GM23248 (cell line): ENCODE results near the gene ESYT2. TPM values are rescaled to one million over a fixed set of nuclear protein-coding genes. Genes with fewer than 3 reads are reported as not detected.

ENCODE experiments used
- DNase-seq: peaks from one replicate; pipeline ENCODE4 v3.0.0-alpha.2; 2015
- H2AFZ ChIP-seq: fragments of 200-600 bp; sonication (generic); 2 replicates; pipeline ENCODE4 v1.6.1; 2016; ENCODE audit warnings: antibody characterized with exemption
- H3F3A ChIP-seq: fragments of 200-600 bp; sonication (generic); 2 replicates; pipeline ENCODE4 v1.6.1; 2016; ENCODE audit warnings: mild to moderate bottlenecking, antibody characterized with exemption, mixed run types; ENCODE audit not compliant: insufficient read depth
- H3K27ac ChIP-seq: fragments of 200-600 bp; sonication (generic); 2 replicates; pipeline ENCODE4 v1.5.1; 2016; ENCODE audit warnings: mild to moderate bottlenecking
- H3K27me3 ChIP-seq: fragments of 200-600 bp; sonication (generic); replicated peaks from 2 replicates; pipeline ENCODE4 v1.6.1; 2016; ENCODE audit warnings: mild to moderate bottlenecking; ENCODE audit not compliant: insufficient read depth
- H3K36me3 ChIP-seq: fragments of 200-600 bp; sonication (generic); 2 replicates; pipeline ENCODE4 v1.6.1; 2016; ENCODE audit warnings: low read depth, mild to moderate bottlenecking
- H3K4me1 ChIP-seq: fragments of 200-600 bp; sonication (generic); 2 replicates; pipeline ENCODE4 v1.6.1; 2016; ENCODE audit warnings: mild to moderate bottlenecking; ENCODE audit not compliant: insufficient read depth
- H3K4me2 ChIP-seq: fragments of 200-600 bp; sonication (generic); one replicate; pipeline ENCODE4 v1.6.1; 2016; ENCODE audit warnings: mild to moderate bottlenecking; ENCODE audit not compliant: unreplicated experiment
- H3K4me3 ChIP-seq: fragments of 200-600 bp; sonication (generic); 2 replicates; pipeline ENCODE4 v1.5.1; 2016; ENCODE audit warnings: mild to moderate bottlenecking
- H3K79me2 ChIP-seq: fragments of 200-600 bp; sonication (generic); 2 replicates; pipeline ENCODE4 v1.6.1; 2016; ENCODE audit warnings: mild to moderate bottlenecking; ENCODE audit not compliant: insufficient read depth
- H3K9ac ChIP-seq: fragments of 200-600 bp; sonication (generic); 2 replicates; pipeline ENCODE4 v1.6.1; 2016; ENCODE audit warnings: mild to moderate bottlenecking
- H3K9me2 ChIP-seq: fragments of 200-600 bp; sonication (generic); 2 replicates; pipeline ENCODE4 v1.6.1; 2016; ENCODE audit warnings: mixed run types, mild to moderate bottlenecking, moderate library complexity; ENCODE audit not compliant: insufficient read depth
- H3K9me3 ChIP-seq: fragments of 200-600 bp; sonication (generic); one replicate; pipeline ENCODE4 v1.6.1; 2017; ENCODE audit warnings: low read depth
- H4K20me1 ChIP-seq: fragments of 200-600 bp; sonication (generic); 2 replicates; pipeline ENCODE4 v1.6.0; 2016; ENCODE audit not compliant: insufficient read depth
- EZH2 ChIP-seq: fragments of 200-600 bp; sonication (generic); IDR thresholded peaks from 2 replicates; pipeline ENCODE4 v1.6.1; 2018; ENCODE audit warnings: antibody characterized with exemption, mild to moderate bottlenecking; ENCODE audit not compliant: insufficient read depth, poor library complexity, severe bottlenecking
- EZH2phosphoT487 ChIP-seq: fragments of 200-600 bp; sonication (generic); IDR thresholded peaks from 2 replicates; pipeline ENCODE4 v1.6.1; 2018; ENCODE audit warnings: antibody characterized with exemption, moderate library complexity, mild to moderate bottlenecking, low read depth; ENCODE audit not compliant: insufficient read depth
- WGBS, 2 experiments: methylation state at CpG; one replicate each; pipeline ENCODE4 v1.1.6; 2015 to 2017; ENCODE audit warnings: low lambda C conversion rate in 2 of 2, low coverage in 1 of 2; ENCODE audit errors: missing lambda C conversion rate in 2 of 2; 5-methylcytosine and 5-hydroxymethylcytosine counted together
- in situ Hi-C: fragments of 300-500 bp; cut with MboI; formaldehyde crosslinking; loops from 2 replicates; pipeline ENCODE4 v1.15.0; 2020
- polyA plus RNA-seq: library from polyadenylated mRNA; unstranded; fragments of >200 nt; fragmentation: Nextera tagmentation; extraction: Ambion mirVana; gene quantifications from 2 replicates; pipeline ENCODE4 v1.2.1, GENCODE V29; 2016
- total RNA-seq: library from RNA; depleted of rRNA; stranded (reverse); fragments of >200 nt; shearing (Covaris generic); gene quantifications from 2 replicates; pipeline ENCODE4 v1.2.3, GENCODE V29; 2014

Gene ESYT2
- total and polyA plus RNA-seq, 2 experiments from 2014 or later, result 49.9 to 129 TPM

DNA sequence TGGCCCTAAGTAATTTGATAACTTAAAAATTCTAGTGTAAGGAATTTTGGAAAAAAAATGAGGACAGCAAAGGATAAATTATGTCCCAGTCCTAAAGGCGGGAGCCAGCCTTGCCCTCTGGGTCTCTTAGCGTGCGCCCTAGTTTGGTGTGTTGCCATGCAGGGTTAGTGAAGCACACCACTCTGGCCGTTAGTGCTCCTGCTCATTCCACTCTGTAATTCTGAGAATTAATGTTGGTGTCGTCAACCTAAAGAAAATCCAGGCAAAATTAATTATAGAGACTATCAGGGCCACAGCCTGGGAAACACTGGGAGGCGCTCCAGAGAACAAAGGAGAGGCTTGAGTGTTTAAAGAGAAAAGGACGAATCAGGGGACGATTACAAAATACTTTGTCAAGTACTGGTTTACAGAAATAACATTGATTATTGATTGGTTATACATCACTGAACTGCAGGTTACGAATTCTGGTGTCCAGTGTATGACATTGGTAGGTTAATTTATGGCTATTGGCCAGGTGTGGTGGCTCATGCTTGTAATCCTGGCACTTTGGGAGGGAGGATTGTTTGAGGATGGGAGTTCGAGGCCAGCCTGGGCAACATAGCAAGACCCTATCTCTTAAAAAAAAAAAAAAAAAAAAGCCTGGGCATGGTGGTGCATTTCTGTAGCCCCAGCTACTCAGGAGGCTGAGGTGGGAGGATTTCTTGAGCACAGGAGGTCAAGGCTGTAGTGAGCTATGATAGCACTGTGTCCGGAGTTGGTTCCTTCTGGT is 32.8 kb upstream of the ESYT2 start:
- in situ Hi-C loops, result no loop called here
- WGBS, 2 experiments, result 85 to 86% methylated on average over 11 of the region's 11 CpGs

DNA sequence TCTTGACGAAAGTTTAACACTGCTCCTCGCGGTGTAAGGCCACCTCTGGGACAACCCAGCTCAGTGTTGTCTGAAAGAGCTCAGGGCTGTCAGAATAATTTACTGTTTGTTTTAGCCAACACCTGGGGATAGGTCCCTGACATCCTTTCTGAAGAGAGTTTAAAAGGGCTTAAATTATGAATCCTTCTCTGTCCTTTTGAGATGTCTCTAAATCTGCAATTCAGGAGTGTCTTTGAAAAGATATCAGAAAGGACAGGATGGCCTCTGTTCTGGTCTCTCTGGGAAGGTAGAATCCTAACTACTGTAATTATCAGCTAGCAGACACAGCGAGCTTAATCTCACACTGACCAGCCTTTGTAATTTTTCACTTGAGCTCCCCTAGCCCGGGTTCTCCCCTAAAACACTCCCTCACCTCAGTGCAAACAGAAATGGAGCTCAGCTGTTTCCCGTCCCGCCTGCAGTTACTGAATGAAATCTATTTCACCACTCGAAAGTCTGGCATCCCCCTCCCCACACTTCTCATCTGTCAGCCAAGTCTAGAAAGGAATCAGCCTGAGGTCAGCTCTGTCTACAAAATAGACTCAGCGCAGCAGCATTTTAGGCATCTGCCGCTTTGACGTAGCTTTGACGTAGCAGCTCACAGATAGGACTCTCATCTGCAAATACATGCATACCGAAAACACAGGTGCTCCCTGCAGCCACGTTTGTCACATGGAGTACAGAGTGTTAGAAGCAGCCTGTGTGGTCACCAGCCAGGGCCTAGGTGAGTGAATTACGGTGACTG is 31.9 kb upstream of the ESYT2 start:
- Histone ChIP-seq H3K9ac (no peak overlapping the region), H3K36me3 (no peaks in the 10 kb centered on the region), H3K4me2 (no peak overlapping the region), H3K27ac (no peak overlapping the region), H3K4me3 (no peak overlapping the region), H4K20me1 (no peaks in the 10 kb centered on the region), H3K4me1 (no peaks in the 10 kb centered on the region), H3K9me3 (no peaks in the 10 kb centered on the region), H2AFZ (no peak overlapping the region), H3K9me2 (no peaks in the 10 kb centered on the region), H3F3A (peaks cover 17% of the 10 kb centered on the region; the same call in 1 of the 2 replicates), H3K27me3 (no peaks in the 10 kb centered on the region), H3K79me2 (peaks cover 73% of the 10 kb centered on the region)
- TF ChIP-seq EZH2 (no peak), EZH2phosphoT487 (no peak)
- 66 to 67% methylated on average over 15 of the region's 15 CpGs for whole genome bisulfite sequencing, 2 experiments
- DNase-seq, result no peak
- in situ Hi-C loops, result no loop called here

More for the DNA sequence above, 32.8 kb upstream of the ESYT2 start:
- H3K4me2 ChIP-seq, result no peak overlapping the region
- H2AFZ ChIP-seq, result no peak overlapping the region
- H3K9me3 ChIP-seq, result no peaks in the 10 kb centered on the region
- H3K4me3 ChIP-seq, result no peak overlapping the region
- no peaks in the 10 kb centered on the region for H3K4me1 ChIP-seq
- no peaks in the 10 kb centered on the region for H4K20me1 ChIP-seq
- H3K9me2 ChIP-seq, result no peaks in the 10 kb centered on the region
- no peak for DNase-seq
- peaks cover 17% of the 10 kb centered on the region; the same call in 1 of the 2 replicates for H3F3A ChIP-seq
- TF ChIP-seq EZH2phosphoT487, result no peak
- TF ChIP-seq EZH2, result no peak
- peaks cover 77% of the 10 kb centered on the region for H3K79me2 ChIP-seq
- no peaks in the 10 kb centered on the region for H3K36me3 ChIP-seq
- no peak overlapping the region for H3K27ac ChIP-seq
- no peaks in the 10 kb centered on the region for H3K27me3 ChIP-seq
- no peak overlapping the region for H3K9ac ChIP-seq

DNA sequence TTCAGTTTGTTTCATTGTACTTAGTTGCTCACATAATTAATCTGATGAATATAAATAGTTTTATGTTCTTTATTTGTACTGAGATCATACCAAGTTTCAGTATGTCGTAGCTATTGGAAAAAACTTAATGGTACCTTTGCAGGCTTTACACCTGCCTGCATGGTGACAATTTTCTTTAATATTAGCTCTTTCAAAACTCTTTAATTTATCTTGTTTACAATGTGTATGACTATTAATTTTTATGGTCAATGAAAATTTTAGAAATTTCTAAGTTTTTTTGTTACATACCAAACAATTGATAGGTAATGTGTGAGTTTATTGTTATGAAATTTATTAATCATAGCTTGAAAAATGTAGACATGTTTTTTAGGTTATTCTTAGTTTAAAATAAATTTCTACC is 31.1 kb upstream of the ESYT2 start:
- Histone ChIP-seq H3K4me3 (no peak overlapping the region), H3F3A (peaks cover 17% of the 10 kb centered on the region; the same call in 1 of the 2 replicates), H2AFZ (no peak overlapping the region), H3K9me3 (no peaks in the 10 kb centered on the region), H3K4me2 (no peak overlapping the region), H4K20me1 (no peaks in the 10 kb centered on the region), H3K79me2 (peaks cover 65% of the 10 kb centered on the region), H3K36me3 (no peaks in the 10 kb centered on the region), H3K9ac (no peak overlapping the region), H3K27me3 (no peaks in the 10 kb centered on the region), H3K9me2 (no peaks in the 10 kb centered on the region), H3K4me1 (no peaks in the 10 kb centered on the region), H3K27ac (no peak overlapping the region)
- in situ Hi-C loops, result no loop called here
- TF ChIP-seq EZH2 (no peak), EZH2phosphoT487 (no peak)
- DNase-seq, result no peak
- 93 to 96% methylated on average over 1 of the region's 1 CpG for WGBS, 2 experiments

DNA sequence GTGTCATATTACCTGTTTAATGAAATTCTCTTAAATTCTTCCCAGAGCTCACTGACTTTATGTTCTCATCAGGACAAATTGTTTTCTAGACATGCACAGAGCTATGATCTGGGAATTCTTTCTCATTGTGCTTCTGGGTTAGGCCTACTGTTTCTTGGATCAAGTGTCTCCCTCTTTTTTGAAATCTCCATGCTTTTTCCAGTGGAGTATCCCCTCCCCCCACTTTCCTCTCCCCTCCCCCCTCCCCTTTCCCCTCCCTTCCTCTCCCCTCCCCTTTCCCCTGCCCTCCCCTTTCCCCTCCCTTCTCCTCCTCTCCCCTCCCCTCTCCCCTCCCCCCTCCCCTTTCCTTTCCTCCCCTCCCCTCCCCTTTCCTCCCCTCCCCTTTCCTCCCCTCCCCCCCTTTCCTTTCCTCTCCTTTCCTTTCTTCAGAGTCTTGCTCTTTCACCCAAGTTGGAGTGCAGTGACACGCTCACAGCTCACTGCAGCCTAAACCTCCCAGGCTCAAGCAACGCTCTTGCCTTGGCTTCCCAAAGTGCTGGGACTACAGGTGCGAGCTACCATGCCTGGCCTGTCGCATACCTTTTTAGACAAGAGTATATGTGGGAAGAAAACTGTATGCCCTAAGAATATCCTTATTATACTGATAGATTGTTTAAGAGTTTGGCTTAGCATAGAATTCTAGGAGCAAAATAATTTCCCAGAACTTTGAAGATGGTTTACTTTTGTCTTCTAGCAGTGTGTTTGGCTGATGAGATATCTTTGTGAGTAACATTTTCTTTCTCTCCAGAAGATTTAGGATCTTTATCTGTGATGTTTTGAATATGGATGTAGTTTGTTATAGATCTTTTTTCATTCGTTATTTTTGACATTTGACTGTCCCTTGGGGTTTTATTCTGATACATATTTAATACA is 29.5 kb upstream of the ESYT2 start:
- H3K9me3 ChIP-seq, result no peaks in the 10 kb centered on the region
- no peaks in the 10 kb centered on the region for H3K4me1 ChIP-seq
- no peak overlapping the region for H3K4me3 ChIP-seq
- no peak overlapping the region for H3K27ac ChIP-seq
- H3F3A ChIP-seq, result peaks cover 17% of the 10 kb centered on the region; the same call in 1 of the 2 replicates
- no peaks in the 10 kb centered on the region for H4K20me1 ChIP-seq
- H3K36me3 ChIP-seq, result no peaks in the 10 kb centered on the region
- WGBS, 2 experiments, result 65 to 75% methylated on average over 5 of the region's 5 CpGs
- no peaks in the 10 kb centered on the region for H3K9me2 ChIP-seq
- no peak for DNase-seq
- H3K27me3 ChIP-seq, result no peaks in the 10 kb centered on the region
- H3K4me2 ChIP-seq, result no peak overlapping the region
- in situ Hi-C loops, result no loop called here
- no peak overlapping the region for H2AFZ ChIP-seq
- peaks cover 53% of the 10 kb centered on the region for H3K79me2 ChIP-seq
- no peak for TF ChIP-seq EZH2
- no peak for TF ChIP-seq EZH2phosphoT487
- H3K9ac ChIP-seq, result no peak overlapping the region
